Lower leg skin (tissue), 3 donors: ENCODE measurements around the gene SVEP1.

Experiments
- CTCF ChIP-seq, 3 donors: fragments of 450-650 bp; IDR thresholded peaks; one replicate each; pipeline ENCODE4 v1.5.1; 2016; ENCODE audit warnings: antibody characterized with exemption in 3 of 3, mild to moderate bottlenecking in 3 of 3, moderate library complexity in 2 of 3
- POLR2A ChIP-seq, 2 donors: fragments of 450-650 bp; IDR thresholded peaks; one replicate each; pipeline ENCODE4 v1.6.1; 2016 to 2017; ENCODE audit warnings: antibody characterized with exemption in 2 of 2, mild to moderate bottlenecking in 1 of 2, moderate library complexity in 1 of 2

DNA sequence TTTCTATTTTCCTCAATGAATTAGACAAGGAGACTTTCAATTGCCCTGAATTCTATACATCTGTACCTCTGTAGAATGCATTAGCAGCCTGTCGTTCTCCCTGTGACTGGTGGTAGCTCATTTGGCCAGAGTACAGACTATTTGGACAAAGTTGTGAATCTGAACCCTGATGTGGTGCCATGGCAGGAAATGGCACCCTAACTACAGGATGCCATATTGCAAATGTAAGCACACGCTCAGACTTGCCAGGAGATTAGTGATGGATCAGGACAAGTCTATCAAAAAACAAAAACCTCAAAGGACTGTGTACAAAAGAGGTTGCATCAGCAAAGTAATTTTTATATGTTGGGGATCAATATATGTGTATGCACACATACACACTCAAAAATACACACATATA is 58.3 kb downstream of the SVEP1 start:
- no peak for TF ChIP-seq CTCF (IDR thresholded peaks at IDR 0.05)
- no peak for TF ChIP-seq POLR2A (IDR thresholded peaks at IDR 0.05)
